Uterus (tissue), 4 donors: Measurements from ENCODE around the gene PNPT1. TPM values are rescaled to one million over a fixed set of nuclear protein-coding genes. Genes with fewer than 3 reads are reported as not detected.
A peak's percentile ranks its signal among the peaks of the same experiment; 100 is the strongest.

Experiments used
- DNase-seq, 2 donors: peaks; one replicate each; pipeline ENCODE4 v3.0.0-alpha.2; 2019 to 2020
- H3K27ac ChIP-seq, 2 donors: fragments of 200-600 bp; sonication (generic); 1 replicate in 1 of 2; 2 replicates in 1 of 2; pipeline ENCODE4 v1.5.1; 2016 to 2018
- H3K27me3 ChIP-seq, 2 donors: fragments of 200-600 bp; sonication (generic); one replicate each; pipeline ENCODE4 v1.5.1; 2018 to 2019; ENCODE audit warnings: control low read depth in 1 of 2
- H3K36me3 ChIP-seq, 2 donors: fragments of 200-600 bp; sonication (generic); one replicate each; pipeline ENCODE4 v1.5.1; 2019; ENCODE audit warnings: control low read depth in 1 of 2
- H3K4me1 ChIP-seq, 2 donors: fragments of 200-600 bp; sonication (generic); one replicate each; pipeline ENCODE4 v1.5.1; 2018 to 2019; ENCODE audit warnings: control low read depth in 1 of 2
- H3K4me3 ChIP-seq, 2 donors: fragments of 200-600 bp; sonication (generic); 1 replicate in 1 of 2; 2 replicates in 1 of 2; pipeline ENCODE4 v1.5.1; 2018 to 2019; ENCODE audit warnings: mild to moderate bottlenecking in 1 of 2
- H3K9me3 ChIP-seq, 2 donors: fragments of 200-600 bp; sonication (generic); one replicate each; pipeline ENCODE4 v1.5.1; 2019; ENCODE audit warnings: control low read depth in 1 of 2
- CTCF ChIP-seq, 4 experiments: fragments of 200-600 bp in 2 of 4; fragments of 450-650 bp in 2 of 4; sonication (generic) in 2 of 4; IDR thresholded peaks; one replicate each; pipeline ENCODE4 v1.5.1; 2016 to 2019; ENCODE audit warnings: antibody characterized with exemption in 4 of 4, mild to moderate bottlenecking in 2 of 4, moderate library complexity in 1 of 4
- POLR2A ChIP-seq, 2 donors: fragments of 450-650 bp; IDR thresholded peaks; one replicate each; pipeline ENCODE4 v1.6.1; 2016; ENCODE audit warnings: antibody characterized with exemption in 2 of 2, mild to moderate bottlenecking in 1 of 2, moderate library complexity in 1 of 2
- intact Hi-C: fragments of 100-400 bp; cut with DNase I; formaldehyde crosslinking; loops from one replicate; pipeline ENCODE4 v1.15.1; 2023; ENCODE audit warnings: low total_unique reads
- total RNA-seq, 4 donors: library from RNA; depleted of rRNA in 3 of 4; stranded (reverse); fragments of >200 nt in 3 of 4; gene quantifications; one replicate each; pipeline versions ENCODE4 v1.1.0 to v1.2.4, GENCODE V29; 2014 to 2023
- donor health status: DM: yes; HTN: yes; CAD: no.

The PNPT1 gene
- total RNA-seq, 4 donors from 2014 or later = 12.6 to 52.0 (median 22.5) TPM

- no peaks in the 10 kb centered on the region for H3K4me1 ChIP-seq
- H3K27ac ChIP-seq = no peak overlapping the region
- no peaks in the 10 kb centered on the region for H3K27me3 ChIP-seq
- DNase-seq = no peak
- no peak overlapping the region for H3K4me3 ChIP-seq
- intact Hi-C loops = loop anchor here (5.0 kb wide), 1 partner anchor 34 kb away; no protein-coding TSS in a partner anchor
- H3K36me3 ChIP-seq = no peaks in the 10 kb centered on the region
- no peaks in the 10 kb centered on the region for H3K9me3 ChIP-seq
- TF ChIP-seq CTCF (IDR thresholded peaks at IDR 0.05) (no peak), POLR2A (IDR thresholded peaks at IDR 0.05) (no peak)
Observed at GRCh38 chr2:55627915-55628314, 65.7 kb downstream of the PNPT1 start.

GRCh38 chr2:55621802-55622201 lies 71.8 kb downstream of the PNPT1 start:
- no peak for DNase-seq
- Histone ChIP-seq H3K4me1 (peaks cover 0 to 7% of the 10 kb centered on the region in 2 donors), H3K36me3 (no peaks in the 10 kb centered on the region), H3K4me3 (no peak overlapping the region), H3K27me3 (no peaks in the 10 kb centered on the region), H3K27ac (no peak overlapping the region), H3K9me3 (no peaks in the 10 kb centered on the region)
- intact Hi-C loops = no loop called here
- TF ChIP-seq POLR2A (IDR thresholded peaks at IDR 0.05) (no peak), CTCF (IDR thresholded peaks at IDR 0.05) (no peak)

GRCh38 chr2:55620123-55620779 lies 73.4 kb downstream of the PNPT1 start:
- no peak for TF ChIP-seq POLR2A (IDR thresholded peaks at IDR 0.05)
- TF ChIP-seq CTCF (IDR thresholded peaks at IDR 0.05) = no peak
- no peaks in the 10 kb centered on the region for H3K9me3 ChIP-seq
- H3K27me3 ChIP-seq = no peaks in the 10 kb centered on the region
- intact Hi-C loops = no loop called here
- H3K27ac ChIP-seq = no peak overlapping the region
- no peak overlapping the region for H3K4me3 ChIP-seq
- DNase-seq = no peak
- no peaks in the 10 kb centered on the region for H3K36me3 ChIP-seq
- peaks cover 0 to 7% of the 10 kb centered on the region in 2 donors for H3K4me1 ChIP-seq

- peak; percentile 37 to 38 for DNase-seq
- peaks cover 4 to 7% of the 10 kb centered on the region in 2 donors for H3K4me1 ChIP-seq
- no peaks in the 10 kb centered on the region for H3K9me3 ChIP-seq
- H3K36me3 ChIP-seq = no peaks in the 10 kb centered on the region
- H3K27ac ChIP-seq = peak overlapping the region; percentile 89 to 92
- H3K27me3 ChIP-seq = no peaks in the 10 kb centered on the region
- intact Hi-C loops = no loop called here
- H3K4me3 ChIP-seq = peak overlapping the region; percentile 87 to 99
- TF ChIP-seq POLR2A (IDR thresholded peaks at IDR 0.05) (no peak), CTCF (IDR thresholded peaks at IDR 0.05) (no peak)
Observed at GRCh38 chr2:55618275-55619055, 75.2 kb downstream of the PNPT1 start.

GRCh38 chr2:55618025-55618274 lies 75.7 kb downstream of the PNPT1 start:
- DNase-seq = no peak
- Histone ChIP-seq H3K4me3 (peak overlapping the region; percentile 87 to 99), H3K4me1 (peaks cover 4 to 7% of the 10 kb centered on the region in 2 donors), H3K27ac (peak overlapping the region; percentile 89 to 92), H3K36me3 (no peaks in the 10 kb centered on the region), H3K9me3 (no peaks in the 10 kb centered on the region), H3K27me3 (no peaks in the 10 kb centered on the region)
- intact Hi-C loops = no loop called here
- TF ChIP-seq POLR2A (IDR thresholded peaks at IDR 0.05) (no peak), CTCF (IDR thresholded peaks at IDR 0.05) (no peak)
